Measurements from ENCODE around the gene MOCOS. TPM values are rescaled to one million over a fixed set of nuclear protein-coding genes. Genes with fewer than 3 reads are reported as not detected.

The MOCOS gene
- total RNA-seq, 1 donor from 2014 or later: 0.42 TPM

GRCh38 chr18:36177913-36178312 lies 9.4 kb upstream of the MOCOS start:
- ChIA-PET POLR2A (no interaction called here), CTCF (no interaction called here)
- H3K4me3 Mint-ChIP-seq: no peak overlapping the region
- DNase-seq (no peak), ATAC-seq (ENCODE audit: low read depth) (no peak)
- intact Hi-C loops (cut with micrococcal nuclease): no loop called here
- peaks cover 50% of the 10 kb centered on the region for H3K36me3 Mint-ChIP-seq (ENCODE audit: low read depth)
- TF ChIP-seq, protein P1, sequence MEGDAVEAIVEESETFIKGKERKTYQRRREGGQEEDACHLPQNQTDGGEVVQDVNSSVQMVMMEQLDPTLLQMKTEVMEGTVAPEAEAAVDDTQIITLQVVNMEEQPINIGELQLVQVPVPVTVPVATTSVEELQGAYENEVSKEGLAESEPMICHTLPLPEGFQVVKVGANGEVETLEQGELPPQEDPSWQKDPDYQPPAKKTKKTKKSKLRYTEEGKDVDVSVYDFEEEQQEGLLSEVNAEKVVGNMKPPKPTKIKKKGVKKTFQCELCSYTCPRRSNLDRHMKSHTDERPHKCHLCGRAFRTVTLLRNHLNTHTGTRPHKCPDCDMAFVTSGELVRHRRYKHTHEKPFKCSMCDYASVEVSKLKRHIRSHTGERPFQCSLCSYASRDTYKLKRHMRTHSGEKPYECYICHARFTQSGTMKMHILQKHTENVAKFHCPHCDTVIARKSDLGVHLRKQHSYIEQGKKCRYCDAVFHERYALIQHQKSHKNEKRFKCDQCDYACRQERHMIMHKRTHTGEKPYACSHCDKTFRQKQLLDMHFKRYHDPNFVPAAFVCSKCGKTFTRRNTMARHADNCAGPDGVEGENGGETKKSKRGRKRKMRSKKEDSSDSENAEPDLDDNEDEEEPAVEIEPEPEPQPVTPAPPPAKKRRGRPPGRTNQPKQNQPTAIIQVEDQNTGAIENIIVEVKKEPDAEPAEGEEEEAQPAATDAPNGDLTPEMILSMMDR (IDR thresholded peaks at IDR 0.05): no peak
- no peaks in the 10 kb centered on the region for H3K27me3 Mint-ChIP-seq
- peaks cover 17% of the 10 kb centered on the region for H3K4me1 Mint-ChIP-seq
- no peaks in the 10 kb centered on the region for H3K9me3 Mint-ChIP-seq
- H3K27ac Mint-ChIP-seq: peak overlapping the region; percentile 13

- intact Hi-C loops (cut with micrococcal nuclease): loop anchor here (10.0 kb wide), 1 partner anchor 655 kb away; no protein-coding TSS in a partner anchor
- ChIA-PET POLR2A (no interaction called here), CTCF (no interaction called here)
- Mint-ChIP-seq H3K27ac (peak overlapping the region; percentile 69), H3K36me3 (ENCODE audit: low read depth) (peaks cover 34% of the 10 kb centered on the region), H3K9me3 (no peaks in the 10 kb centered on the region), H3K27me3 (no peaks in the 10 kb centered on the region), H3K4me3 (no peak overlapping the region), H3K4me1 (peaks cover 18% of the 10 kb centered on the region)
- TF ChIP-seq, protein P1 (IDR thresholded peaks at IDR 0.05): no peak
- no peak for DNase-seq
- no peak for ATAC-seq (ENCODE audit: low read depth)
Observed at GRCh38 chr18:36179562-36180355, 7.5 kb upstream of the MOCOS start.

DNA sequence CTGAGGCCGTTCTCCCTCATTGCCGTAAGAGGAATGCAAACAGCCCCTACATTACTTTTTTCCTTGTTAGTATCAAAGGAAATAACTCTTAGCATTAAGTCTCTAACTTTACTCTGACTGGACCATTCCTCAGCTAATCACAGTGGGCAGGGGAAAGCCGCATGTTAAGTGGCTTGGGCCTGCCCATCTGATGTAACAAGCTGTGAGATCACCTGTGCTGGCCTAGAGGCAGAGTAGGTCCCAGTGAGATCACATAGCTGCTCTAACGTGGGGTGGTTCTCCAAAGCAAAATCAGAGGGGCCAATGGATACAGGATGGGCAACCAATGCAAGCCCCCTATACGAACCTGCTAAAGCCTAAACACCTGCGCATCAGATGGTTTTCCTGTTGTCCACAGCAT lies 5.9 kb upstream of the MOCOS start:
- H3K4me1 Mint-ChIP-seq: peaks cover 33% of the 10 kb centered on the region
- ChIA-PET POLR2A (no interaction called here), CTCF (no interaction called here)
- H3K27me3 Mint-ChIP-seq: peaks cover 2% of the 10 kb centered on the region
- H3K4me3 Mint-ChIP-seq: no peak overlapping the region
- intact Hi-C loops (cut with micrococcal nuclease): loop anchor here (10.0 kb wide), 1 partner anchor 653 kb away; no protein-coding TSS in a partner anchor
- DNase-seq: no peak
- H3K36me3 Mint-ChIP-seq (ENCODE audit: low read depth): peaks cover 19% of the 10 kb centered on the region
- no peak overlapping the region for H3K27ac Mint-ChIP-seq
- TF ChIP-seq, protein P1 (IDR thresholded peaks at IDR 0.05): no peak
- ATAC-seq (ENCODE audit: low read depth): no peak
- H3K9me3 Mint-ChIP-seq: no peaks in the 10 kb centered on the region

DNA sequence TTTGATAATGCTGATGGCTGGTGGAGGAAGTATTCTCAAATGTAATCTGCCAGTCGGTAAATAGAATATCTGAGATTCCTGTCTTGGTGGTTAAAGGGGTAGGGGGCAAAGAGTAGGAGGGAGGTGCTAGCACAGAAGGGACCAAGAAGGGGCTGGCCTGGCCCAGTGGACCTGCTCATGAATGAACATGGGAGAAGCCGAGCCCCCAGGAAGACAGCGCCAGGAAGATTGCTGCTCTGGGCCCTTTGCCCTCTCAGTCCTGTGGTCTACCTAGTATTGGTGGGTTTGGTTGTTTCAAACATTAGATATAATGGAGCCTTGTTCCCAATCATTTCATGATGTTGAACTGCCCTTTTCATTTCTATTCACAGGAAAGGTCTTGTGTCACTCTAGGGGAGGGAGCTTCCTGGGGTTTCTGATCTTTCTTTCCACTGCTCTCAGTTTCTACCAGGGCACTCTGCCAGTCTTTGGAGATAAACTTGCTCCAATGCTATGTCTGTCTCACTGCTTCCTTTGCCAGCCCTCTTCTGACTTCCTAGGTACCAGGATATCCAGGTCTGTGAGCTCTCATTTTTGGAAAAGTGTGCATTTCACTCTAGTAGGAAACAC lies 5.3 kb upstream of the MOCOS start:
- ChIA-PET CTCF (no interaction called here), POLR2A (interaction anchor here (0.6 kb wide), 1 partner anchor 33 kb away, joined by 9 read pairs; no protein-coding TSS in a partner anchor)
- Mint-ChIP-seq H3K27me3 (peaks cover 3% of the 10 kb centered on the region), H3K4me1 (peaks cover 35% of the 10 kb centered on the region), H3K4me3 (no peak overlapping the region), H3K9me3 (no peaks in the 10 kb centered on the region), H3K27ac (no peak overlapping the region), H3K36me3 (ENCODE audit: low read depth) (peaks cover 14% of the 10 kb centered on the region)
- no peak for ATAC-seq (ENCODE audit: low read depth)
- TF ChIP-seq, protein P1 (IDR thresholded peaks at IDR 0.05): no peak
- intact Hi-C loops (cut with micrococcal nuclease): loop anchor here (10.0 kb wide), 1 partner anchor 653 kb away; no protein-coding TSS in a partner anchor
- no peak for DNase-seq

GRCh38 chr18:36183033-36183432 lies 4.3 kb upstream of the MOCOS start:
- no peak for ATAC-seq (ENCODE audit: low read depth)
- TF ChIP-seq, protein P1 (IDR thresholded peaks at IDR 0.05): no peak
- intact Hi-C loops (cut with micrococcal nuclease): loop anchor here (10.0 kb wide), 1 partner anchor 652 kb away; no protein-coding TSS in a partner anchor
- Mint-ChIP-seq H3K36me3 (ENCODE audit: low read depth) (peaks cover 4% of the 10 kb centered on the region), H3K27me3 (peaks cover 4% of the 10 kb centered on the region), H3K4me1 (peaks cover 36% of the 10 kb centered on the region), H3K4me3 (no peak overlapping the region), H3K9me3 (no peaks in the 10 kb centered on the region), H3K27ac (no peak overlapping the region)
- ChIA-PET POLR2A (no interaction called here), CTCF (no interaction called here)
- no peak for DNase-seq

Data from activated B cell treated with CpG ODN at 0.5 μM for 24 hours (primary cell).